GM12878 (cell line): ENCODE data around the gene KDM4D.

Experiments used
- CHD2 ChIP-seq: IDR thresholded peaks from 2 replicates; pipeline ENCODE4 v1.6.1; 2011; ENCODE audit warnings: low read depth, low read length, improper control_type of control experiment, borderline replicate concordance
- CREB1 ChIP-seq: IDR thresholded peaks from 2 replicates; pipeline ENCODE4 v1.6.1; 2012; ENCODE audit warnings: low read depth, mild to moderate bottlenecking, inconsistent platforms
- CREM ChIP-seq: IDR thresholded peaks from 2 replicates; pipeline ENCODE4 v1.6.1; 2014; ENCODE audit warnings: antibody characterized with exemption, low read depth
- CTCF ChIP-seq, 3 experiments: IDR thresholded peaks in 2 of 3; conservative IDR thresholded peaks in 1 of 3; 2 replicates each; pipeline ENCODE4 v1.5.1; 2011; ENCODE audit warnings: low read depth in 3 of 3, low read length in 3 of 3, mild to moderate bottlenecking in 3 of 3, control low read depth in 2 of 3, moderate library complexity in 2 of 3, inconsistent platforms in 1 of 3, mixed read lengths in 1 of 3; ENCODE audit not compliant: control insufficient read depth in 2 of 3, insufficient read depth in 1 of 3; ENCODE audit errors: extremely low read depth in 1 of 3
- EP300 ChIP-seq, 2 experiments: fragments of 150-350 bp in 1 of 2; IDR thresholded peaks; 2 replicates each; pipeline ENCODE4 v1.6.1; 2011 to 2012; ENCODE audit warnings: low read depth in 2 of 2, low read length in 2 of 2, borderline replicate concordance in 1 of 2, improper control_type of control experiment in 1 of 2, inconsistent platforms in 1 of 2; ENCODE audit not compliant: control insufficient read depth in 1 of 2
- FOS ChIP-seq: IDR thresholded peaks from 3 replicates; pipeline ENCODE4 v1.6.1; 2011; ENCODE audit warnings: borderline replicate concordance; ENCODE audit not compliant: insufficient read length; ENCODE audit errors: extremely low read depth
- MXI1 ChIP-seq: fragments of 150-350 bp; IDR thresholded peaks from 2 replicates; pipeline ENCODE4 v1.6.1; 2011; ENCODE audit warnings: low read depth, mild to moderate bottlenecking, inconsistent platforms, low read length, improper control_type of control experiment
- MYB ChIP-seq: fragments of 150-350 bp; IDR thresholded peaks from 2 replicates; pipeline ENCODE4 v1.6.1; 2014; ENCODE audit warnings: mild to moderate bottlenecking, low read depth, low read length, borderline replicate concordance
- REST ChIP-seq: IDR thresholded peaks from 2 replicates; pipeline ENCODE4 v1.6.1; 2012; ENCODE audit warnings: mild to moderate bottlenecking, low read depth, low read length
- SKIL ChIP-seq: fragments of 450-650 bp; IDR thresholded peaks from 2 replicates; pipeline ENCODE4 v1.6.1; 2017; ENCODE audit warnings: mild to moderate bottlenecking, low read depth, inconsistent platforms; ENCODE audit not compliant: poor library complexity, severe bottlenecking
- SMC3 ChIP-seq: IDR thresholded peaks from 2 replicates; pipeline ENCODE4 v1.6.1; 2011; ENCODE audit warnings: low read length, improper control_type of control experiment, borderline replicate concordance
- ZBTB33 ChIP-seq: fragments of 450-650 bp; IDR thresholded peaks from 2 replicates; pipeline ENCODE4 v1.6.1; 2017; ENCODE audit warnings: mild to moderate bottlenecking

GRCh38 chr11:94987378-94987777, 13.9 kb downstream of the KDM4D start:
- TF ChIP-seq EP300 (IDR thresholded peaks at IDR 0.05; ENCODE audit: borderline replicate concordance in 1 of 2, control insufficient read depth in 1 of 2, low read depth in 2 of 2, low read length in 2 of 2) (no peak), MYB (no peak), MXI1 (no peak), CREB1 (no peak), REST (no peak), FOS (no peak), SKIL (no peak), CTCF (IDR thresholded peaks at IDR 0.05 in 2 of 3, conservative IDR thresholded peaks at IDR 0.05 in 1 of 3; ENCODE audit: control insufficient read depth in 2 of 3, extremely low read depth in 1 of 3, insufficient read depth in 1 of 3, low read depth in 3 of 3, low read length in 3 of 3) (no peak), CHD2 (no peak), CREM (no peak), SMC3 (no peak), ZBTB33 (no peak)
